ENCODE measurements around the gene FAM219A.
"Not testable (repeated sequence)": the region's sequence is repeated elsewhere in the genome, so short reads cannot be mapped to it uniquely, and the experiment has no call there.

Gene FAM219A

DNA sequence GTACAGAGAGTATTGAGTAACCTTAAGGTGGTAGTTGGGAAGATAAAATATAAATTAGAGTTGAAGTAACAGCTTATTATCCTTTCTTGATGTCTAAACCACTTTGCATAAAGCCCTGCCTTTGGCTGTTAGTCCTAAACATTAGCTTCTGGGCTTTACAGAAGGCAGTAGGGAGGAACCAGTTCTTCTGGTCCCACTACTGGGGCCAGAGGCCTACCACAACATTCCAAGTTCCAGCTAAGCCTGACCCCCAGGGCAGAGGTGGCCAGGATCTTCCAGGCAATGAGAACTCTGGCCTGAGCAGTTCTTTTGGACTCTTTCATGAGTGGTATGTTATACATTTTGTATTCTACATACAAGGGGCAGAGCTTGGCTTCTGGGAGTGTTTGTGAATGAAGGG, 26.3 kb upstream of the FAM219A start:
- no peak for DNase-seq (ENCODE audit: low spot score)

DNA sequence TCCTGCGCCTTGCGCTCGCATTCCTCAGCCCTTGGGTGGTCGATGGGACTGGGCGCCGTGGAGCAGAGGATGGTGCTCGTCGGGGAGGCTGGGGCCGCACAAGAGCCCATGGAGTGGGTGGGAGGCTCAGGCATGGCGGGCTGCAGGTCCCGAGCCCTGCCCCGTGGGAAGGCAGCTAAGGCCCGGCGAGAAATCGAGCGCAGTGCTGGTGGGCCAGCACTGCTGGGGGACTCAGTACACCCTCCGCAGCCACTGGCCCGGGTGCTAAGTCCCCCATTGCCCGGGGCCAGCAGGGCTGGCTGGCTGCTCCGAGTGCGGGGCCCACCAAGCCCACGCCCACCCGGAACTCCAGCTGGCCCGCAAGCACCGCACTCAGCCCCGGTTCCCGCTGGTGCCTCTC, 24.4 kb upstream of the FAM219A start:
- not testable (repeated sequence) for DNase-seq (ENCODE audit: low spot score)

DNA sequence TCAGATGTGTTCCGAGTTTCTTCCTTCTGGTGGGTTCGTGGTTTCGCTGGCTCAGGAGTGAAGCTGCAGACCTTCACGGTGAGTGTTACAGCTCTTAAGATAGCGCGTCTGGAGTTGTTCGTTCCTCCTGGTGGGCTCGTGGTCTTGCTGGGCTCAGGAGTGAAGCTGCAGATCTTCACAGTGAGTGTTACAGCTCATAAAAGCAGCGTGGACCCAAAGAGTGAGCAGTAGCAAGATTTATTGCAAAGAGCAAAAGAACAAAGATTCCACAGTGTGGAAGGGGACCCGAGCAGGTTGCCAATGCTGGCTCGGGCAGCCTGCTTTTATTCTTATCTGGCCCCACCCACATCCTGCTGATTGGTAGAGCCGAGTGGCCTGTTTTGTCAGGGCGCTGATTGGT, 23.2 kb upstream of the FAM219A start:
- not testable (repeated sequence) for DNase-seq (ENCODE audit: low spot score)

DNA sequence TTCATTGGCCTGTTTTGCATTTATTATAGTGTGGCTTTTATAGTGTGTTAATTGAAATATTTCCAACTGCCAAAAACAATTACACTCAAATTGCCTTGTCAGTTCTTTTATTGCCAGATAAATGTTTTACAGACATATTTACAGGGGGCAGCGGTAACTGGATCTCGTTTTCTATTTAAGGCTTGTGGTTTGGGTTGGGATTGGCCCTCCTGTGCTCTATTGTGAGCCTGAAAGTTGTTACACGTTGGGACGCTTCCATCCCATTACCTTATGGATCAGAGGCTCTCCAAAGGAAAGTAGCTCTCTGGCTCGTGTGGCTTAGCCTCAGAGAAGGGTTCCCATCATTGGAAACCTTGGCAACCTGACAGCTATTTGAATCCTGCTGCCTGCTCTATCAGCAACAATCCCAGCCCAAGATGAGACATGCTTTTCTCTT, 21.1 kb upstream of the FAM219A start:
- DNase-seq (ENCODE audit: low spot score) = no peak

DNA sequence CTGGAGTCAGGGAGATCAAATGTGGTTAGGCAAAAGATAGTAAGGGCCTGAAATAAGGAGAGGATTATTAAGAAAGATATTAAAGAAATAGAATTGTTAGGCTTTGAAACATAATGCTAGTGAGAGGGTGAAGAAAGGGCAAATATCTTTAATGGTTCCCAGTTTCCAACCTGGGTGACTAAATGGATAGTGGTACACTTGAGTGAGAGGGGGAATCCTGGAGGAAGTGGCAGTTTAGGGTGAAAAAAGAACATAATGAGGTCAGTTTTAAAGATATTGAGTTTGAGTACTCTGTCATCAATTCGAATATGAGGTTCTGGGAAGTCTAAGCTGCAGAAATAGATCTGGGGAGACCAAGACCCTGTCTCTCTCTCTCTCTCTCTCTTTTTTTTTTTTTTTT, 19.2 kb upstream of the FAM219A start:
- no peak for DNase-seq (ENCODE audit: low spot score)

DNA sequence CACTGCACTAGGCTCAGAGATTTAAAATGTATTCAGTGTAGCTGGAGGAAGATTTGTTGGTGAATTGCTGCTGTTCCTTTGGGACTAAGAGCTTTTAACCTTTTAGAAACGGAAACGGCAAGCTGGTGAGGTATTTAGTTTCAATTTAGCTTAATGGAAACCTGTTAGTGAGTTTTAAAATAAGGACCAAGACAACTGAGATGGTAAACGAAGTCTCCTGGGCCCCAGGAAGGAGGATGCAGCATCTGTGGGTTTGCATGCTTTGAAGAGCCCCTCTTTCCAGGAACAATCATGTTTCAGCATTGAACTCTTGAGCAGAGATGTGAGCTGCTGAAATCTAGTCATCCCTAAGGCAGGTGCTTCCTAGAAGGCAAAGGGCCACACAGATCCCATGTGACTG, 16.7 kb upstream of the FAM219A start:
- DNase-seq (ENCODE audit: low spot score) = no peak

DNA sequence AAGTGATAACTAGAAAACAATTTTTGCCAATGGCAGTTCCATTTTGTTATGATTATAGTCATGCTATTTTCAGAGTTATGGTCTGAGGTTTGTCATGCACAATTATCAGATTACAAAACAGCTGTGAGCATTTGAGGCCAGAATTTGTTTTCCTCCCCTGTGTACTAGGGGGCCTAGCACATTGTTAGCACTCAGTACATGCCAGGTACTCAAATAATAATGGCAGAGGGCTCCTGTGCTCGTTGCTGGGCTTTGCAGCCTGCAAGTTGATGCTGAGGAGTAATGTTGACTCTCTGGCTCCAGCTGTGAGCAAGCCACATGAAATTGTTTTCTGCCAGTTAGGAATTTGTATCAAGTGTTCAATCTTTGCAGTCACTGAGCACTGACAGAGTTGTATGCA, 7.1 kb upstream of the FAM219A start:
- DNase-seq (ENCODE audit: low spot score) = no peak

DNA sequence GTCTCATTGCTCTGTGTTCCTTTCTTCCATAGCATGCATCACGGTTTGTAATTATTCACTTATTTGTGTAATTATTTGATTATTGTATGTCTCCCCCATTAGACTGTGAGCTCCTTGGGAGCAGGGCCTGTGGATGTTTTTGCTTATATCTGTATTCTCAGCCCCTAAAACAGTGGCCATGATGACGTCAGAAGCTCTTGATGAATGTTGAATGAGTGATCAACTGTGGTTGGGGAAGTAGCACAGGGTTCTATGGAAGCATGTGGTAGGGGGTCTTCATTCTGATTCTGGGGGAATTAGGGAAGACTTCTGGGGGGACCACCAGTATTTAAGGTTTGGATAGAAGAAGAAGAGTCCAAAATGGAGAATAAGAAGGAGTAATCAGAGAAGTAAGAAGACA, 6.2 kb upstream of the FAM219A start:
- no peak for DNase-seq (ENCODE audit: low spot score)

DNA sequence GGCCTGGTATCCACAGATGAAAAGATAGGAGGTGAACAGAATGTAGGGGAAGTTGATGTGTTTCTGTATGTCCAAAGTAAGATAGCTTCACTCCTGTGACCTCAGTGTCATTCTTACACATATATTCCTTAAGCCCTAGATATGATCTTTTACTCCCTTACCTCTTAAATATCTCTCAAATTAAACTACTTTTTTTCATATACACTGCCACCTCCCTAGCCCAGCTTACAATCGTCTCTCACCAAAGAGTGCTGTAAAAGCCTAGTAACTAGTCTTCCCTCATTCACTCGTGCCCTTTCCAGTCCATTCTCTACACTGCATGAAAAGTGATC, 5.5 kb upstream of the FAM219A start:
- DNase-seq (ENCODE audit: low spot score) = no peak

DNA sequence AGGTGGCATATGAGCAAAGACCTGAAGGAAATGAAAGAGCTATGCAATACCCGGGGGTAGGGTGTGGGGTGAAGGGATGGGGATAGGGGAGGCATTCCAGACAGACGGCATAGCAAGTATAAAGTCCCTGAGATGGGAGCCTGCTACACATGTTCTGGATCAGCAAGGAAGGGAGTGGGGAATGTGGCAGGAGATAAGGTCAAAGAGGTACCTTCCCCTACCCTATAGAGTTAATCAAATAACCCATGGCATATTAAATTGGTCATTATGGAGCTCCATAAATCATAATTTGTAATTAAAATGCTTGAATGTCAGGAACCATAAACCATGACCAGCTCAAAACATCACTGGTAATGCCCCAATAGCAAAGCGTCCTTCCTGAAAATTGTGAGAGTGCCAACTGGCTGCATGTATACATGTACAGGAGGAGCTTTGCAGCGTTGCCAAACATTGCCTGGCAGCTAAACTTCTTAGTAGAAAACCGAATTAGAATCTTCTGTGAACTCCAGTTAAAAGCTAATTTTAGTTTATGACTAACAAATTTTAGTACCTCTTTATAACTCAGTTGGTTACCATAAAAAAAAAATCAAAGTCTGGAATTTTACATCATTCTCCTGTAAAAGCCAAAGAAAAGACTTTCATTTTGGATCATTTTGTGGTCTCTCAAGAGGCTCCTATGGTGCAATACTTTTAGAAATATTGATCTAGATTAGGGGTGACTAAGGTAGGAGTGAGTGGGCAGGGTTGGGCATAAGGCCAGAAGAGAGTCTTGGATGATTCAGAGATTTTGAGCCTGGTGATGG, 4.9 kb upstream of the FAM219A start:
- DNase-seq (ENCODE audit: low spot score) = no peak

DNA sequence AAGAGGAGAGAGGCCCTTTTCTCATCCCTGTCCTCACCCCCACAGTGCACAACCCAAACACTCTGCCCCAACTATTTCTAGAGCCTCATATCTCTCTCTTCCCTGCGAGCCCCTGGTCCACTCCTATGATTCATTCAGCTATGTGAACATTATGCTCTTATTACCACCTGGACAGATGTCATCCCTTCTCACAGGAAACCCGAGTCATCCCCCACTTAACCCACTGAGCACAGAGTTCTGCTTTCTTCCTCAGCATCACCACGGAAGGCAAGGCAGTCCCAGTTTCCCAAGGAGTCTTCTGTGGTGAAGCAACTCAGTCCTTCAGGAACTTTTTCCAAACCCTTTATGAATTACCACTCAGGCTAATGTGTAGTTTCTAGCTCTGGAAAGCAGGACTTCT, 1.6 kb upstream of the FAM219A start:
- no peak for DNase-seq (ENCODE audit: low spot score)

DNA sequence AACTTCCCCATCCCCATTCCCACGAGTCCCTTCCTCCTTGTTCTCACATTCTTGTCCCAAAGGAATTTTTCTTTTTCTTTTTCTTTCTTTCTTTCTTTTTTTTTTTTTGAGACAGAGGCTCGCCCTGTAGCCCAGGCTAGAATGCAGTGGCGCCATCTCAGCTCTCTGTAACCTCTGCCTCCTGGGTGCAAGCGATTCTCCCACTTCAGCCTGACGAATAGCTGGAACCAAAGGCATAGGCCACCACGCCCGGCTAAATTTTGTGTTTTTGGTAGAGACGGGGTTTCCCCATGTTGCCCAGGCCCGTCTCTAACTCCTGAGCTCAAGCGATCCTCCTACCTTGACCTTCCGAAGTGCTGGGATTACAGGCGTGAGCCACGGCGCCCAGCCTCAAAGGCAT, 986 bp upstream of the FAM219A start:
- no peak for DNase-seq (ENCODE audit: low spot score)

DNA sequence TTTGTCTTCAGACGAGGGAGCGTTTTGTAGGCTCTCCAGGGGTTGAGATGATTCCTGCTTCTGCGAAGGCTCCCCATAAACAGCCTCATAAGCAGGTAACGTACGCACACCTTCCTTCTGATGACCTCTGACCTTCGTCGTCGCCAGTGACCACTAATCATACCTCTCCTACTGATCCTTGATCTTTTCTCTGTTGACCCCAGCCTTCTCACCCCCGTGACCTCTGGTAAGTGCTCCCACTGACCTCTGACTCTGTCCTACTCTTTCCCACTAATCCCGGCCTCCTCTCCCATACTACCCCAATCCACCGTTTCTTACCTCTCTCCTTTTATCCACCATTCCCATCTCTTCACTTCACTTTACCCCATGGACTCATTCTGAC, 580 bp upstream of the FAM219A start:
- DNase-seq (ENCODE audit: low spot score) = no peak

DNA sequence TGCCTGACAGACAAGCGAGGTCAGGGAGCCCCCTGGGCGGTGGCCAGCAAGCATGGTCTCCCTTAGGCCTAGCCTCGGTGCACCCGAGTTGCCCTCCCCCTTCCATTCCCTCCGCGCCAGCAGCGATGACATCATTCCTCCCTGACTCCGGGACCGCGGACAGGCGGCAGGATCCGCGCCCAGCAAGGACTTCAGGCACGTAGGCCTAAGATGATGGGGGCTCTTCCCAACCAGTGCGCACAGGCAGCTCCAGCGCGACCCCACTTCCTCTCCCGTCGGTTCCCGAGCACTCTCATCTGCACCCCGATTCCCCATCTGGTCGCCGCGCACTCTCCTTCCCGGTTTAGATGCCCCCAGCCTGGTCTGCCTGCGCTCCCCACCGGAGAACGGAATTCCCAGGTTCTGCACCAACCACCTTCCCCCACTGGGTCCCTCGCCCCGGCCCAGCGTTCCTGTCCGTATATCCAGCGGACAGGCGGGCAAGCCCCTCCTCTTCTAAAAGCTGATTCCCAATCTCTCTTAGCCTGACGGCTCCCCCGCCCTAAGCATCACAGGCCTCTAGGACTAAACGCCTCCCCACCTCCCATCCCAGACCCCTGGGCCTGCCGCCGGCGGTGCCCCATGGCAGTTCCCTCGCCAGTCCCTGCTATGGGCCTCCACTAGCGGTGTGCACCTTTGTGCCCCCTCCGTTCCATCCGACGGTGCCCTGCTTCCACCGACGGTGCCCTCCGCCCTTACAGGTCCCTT, 931 bp downstream of the FAM219A start:
- no peak for DNase-seq (ENCODE audit: low spot score)

DNA sequence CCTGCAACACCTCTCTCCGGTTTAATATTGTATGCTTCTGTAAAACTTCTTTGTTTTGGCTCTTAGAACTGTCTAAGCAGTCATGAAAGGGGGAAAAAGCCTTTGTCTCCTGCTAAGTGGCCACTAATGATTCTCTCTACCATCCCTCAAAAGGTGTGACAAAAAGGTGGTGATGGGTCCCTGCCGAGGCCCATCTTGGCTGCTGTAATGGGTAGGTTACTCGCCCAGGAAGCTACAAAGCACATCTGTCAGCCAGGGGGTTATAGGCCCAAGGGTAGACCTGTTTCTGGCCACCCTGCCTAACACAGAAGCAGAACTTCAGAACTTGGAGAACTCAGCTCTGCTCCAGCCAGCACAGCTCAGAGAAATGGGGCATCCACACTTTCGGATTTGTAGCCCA, 1.6 kb downstream of the FAM219A start:
- DNase-seq (ENCODE audit: low spot score) = no peak

DNA sequence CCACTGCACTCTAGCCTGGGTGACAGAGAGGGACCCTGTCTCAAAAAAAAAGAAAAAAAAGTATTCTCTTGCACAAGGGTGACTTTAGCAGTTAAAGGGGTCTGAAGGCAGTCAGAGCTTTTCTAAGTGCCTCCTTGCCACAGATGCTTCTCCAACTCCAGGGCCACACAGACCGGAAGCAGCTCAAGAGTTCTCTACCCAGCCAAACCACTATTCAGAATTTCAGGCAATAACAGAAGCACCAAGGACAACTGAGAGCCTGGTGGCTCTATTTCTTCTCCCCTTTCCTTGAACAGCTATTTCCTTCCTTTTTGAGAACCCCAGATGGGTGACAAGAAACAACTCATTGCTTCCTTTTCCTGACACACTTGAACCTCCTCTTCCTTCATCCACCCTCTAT, 2.2 kb downstream of the FAM219A start:
- no peak for DNase-seq (ENCODE audit: low spot score)

DNA sequence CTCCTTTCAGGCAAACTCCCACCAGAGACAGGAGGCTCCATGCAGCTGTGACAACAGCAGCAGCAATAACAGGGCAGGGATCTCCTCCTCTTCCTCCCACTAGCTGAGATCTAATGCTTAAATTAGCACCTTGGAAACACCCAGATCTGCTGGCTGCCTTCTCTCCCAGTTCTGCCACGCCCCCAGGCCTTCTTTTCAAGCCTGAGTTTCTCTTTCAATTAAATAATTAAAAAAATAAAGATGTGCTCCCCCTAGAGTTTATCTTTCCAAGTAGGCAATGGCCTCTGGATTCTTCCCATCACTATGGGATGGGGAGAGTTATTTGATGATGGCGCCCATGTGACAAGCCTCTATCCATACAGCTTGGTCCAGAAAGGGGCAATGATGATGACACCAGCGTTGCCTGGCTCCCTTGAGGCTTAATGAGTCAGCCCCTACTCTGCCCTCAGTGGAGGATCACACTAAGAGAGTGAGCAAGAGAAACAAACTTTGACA, 3.8 kb downstream of the FAM219A start:
- peak; percentile 22 for DNase-seq (ENCODE audit: low spot score)

DNA sequence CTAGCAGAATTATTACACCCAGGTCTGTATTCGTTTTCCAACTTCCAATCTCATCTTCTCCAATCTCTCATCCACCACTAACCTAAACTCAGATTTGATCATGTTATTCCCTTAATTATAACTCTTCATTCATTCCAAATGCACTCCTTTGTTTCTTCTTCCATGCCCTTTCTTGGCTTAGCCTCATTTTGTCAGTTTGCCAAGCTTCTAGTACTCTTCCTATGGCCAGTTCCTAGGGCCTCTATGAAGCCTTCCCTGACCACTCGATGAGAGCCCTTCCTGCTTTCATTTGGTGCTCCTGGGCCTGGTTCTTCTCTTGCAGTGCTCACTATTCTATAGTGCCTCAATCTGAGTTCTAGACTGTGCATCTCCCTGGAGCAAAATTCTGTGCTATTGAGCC, 5.8 kb downstream of the FAM219A start:
- no peak for DNase-seq (ENCODE audit: low spot score)

DNA sequence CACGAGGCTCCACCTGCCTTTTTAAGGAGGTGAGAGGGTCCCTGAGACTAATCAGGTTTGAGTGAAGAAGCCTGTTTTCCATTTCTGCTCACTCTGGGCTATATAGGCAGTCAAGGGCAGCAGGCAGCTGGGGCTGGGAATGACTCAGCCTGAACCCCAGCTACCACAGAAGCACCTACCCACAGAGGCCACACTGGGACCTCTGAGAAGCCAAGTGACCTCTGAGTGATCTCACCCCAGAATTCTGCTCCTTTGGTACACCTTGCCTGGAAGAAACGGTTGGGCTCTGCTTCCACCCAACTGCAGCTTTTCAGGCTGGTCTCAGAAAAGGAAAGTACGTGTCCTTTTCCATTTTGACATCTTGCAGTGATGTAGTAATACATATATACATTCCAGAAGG, 6.8 kb downstream of the FAM219A start:
- no peak for DNase-seq (ENCODE audit: low spot score)

DNA sequence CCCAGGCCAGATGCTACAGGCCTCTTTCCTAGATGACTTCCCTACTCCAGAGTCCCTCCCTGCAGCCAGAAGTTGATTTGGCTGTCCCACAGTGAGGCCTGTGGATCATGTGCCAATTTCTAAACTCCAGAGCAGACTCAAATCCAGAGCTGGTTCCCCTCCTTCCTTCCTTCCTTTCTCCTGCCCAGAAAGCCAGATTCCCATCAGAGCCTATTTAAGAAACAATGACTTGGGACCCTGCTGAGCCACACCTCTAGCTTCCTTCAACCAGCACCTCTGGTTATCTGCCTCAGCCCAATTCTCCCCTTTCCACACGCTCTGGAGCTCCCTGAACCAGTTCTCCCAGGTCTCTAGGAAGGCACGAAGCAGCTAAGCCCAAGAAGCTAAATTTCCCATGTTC, 7.2 kb downstream of the FAM219A start:
- DNase-seq (ENCODE audit: low spot score) = no peak

DNA sequence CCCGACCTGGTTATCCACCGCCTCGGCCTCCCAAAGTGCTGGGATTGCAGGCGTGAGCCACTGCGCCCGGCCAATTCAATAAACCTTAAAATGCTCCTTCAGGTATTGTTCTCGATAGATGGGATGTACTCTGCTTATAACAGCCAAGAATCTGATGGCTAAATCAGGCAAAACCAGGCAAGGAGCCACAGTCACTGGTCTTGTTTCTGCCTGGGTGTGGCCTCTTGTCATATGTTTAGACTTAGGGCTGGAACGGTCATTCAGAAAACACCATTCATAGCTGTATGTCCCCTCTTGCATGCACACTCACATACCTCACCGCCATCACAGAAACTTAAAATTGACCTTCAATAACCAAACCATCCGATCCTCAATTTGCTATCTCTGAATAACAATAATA, 7.7 kb downstream of the FAM219A start:
- no peak for DNase-seq (ENCODE audit: low spot score)

DNA sequence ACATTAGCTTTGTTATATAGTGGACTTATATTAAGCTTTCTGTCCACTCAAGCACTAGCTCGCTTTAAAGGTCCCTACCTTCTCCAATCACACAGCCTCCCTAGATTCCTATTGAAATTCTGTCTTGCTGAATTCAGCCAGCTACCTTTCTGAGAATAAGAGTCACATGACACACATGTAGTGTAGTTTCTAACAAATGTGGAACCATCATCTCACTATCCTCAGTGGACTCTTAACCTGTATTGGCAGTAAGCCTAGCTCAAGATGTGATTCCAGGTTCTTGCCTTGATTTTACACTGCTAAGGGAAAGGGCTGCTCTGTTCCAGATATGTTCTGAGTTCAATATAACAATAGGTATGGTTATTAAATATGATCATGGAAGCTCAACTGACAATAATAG, 11.4 kb downstream of the FAM219A start:
- DNase-seq (ENCODE audit: low spot score) = no peak

DNA sequence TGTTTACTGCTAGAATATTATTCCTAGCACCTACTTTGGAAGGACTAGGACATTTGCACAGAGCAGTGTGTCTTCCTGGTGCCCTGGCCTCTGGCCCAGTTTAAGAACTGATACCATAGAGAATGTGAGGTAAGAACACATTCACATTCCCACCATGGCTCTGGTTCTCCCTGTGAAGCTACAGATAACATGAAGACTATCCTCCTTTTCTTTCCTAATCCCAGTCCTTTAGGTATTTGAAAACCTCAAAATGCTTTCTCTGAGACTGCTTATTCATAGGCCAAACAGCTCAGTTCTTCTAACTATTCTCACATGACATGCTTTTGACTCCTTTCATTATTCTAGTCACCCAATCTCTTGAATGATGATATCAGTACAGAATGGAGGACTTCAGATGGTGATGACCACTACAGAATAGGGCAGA, 11.9 kb downstream of the FAM219A start:
- no peak for DNase-seq (ENCODE audit: low spot score)

DNA sequence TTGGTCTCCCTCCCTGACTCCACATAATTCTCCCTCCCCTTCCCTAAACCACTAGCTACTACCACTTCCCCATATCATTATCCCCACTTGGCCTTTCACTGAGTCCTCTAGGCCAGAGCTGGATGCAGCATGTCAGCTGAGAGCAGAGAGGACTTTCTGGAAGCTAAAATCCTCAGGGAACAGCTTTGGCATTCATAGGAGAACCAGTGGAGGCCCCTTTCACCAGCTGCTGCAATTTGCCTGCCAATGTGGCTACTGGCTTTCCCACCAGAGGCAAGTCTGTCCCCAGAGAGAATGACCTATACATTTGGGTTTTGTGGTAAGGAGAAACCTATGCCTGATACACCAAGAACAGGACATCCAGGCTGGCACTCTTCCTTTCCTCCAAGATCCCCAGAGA, 14.4 kb downstream of the FAM219A start:
- no peak for DNase-seq (ENCODE audit: low spot score)

All from NAMALWA (cell line).